ENCODE data around the gene MACROD2.

Gene MACROD2

GRCh38 chr20:15241681-15242080 is 1246.4 kb downstream of the MACROD2 start:
- TF ChIP-seq SIN3A (IDR thresholded peaks at IDR 0.05; ENCODE audit: borderline replicate concordance, insufficient read depth, low read length) (no peak), FOXP2 (optimal IDR thresholded peaks at IDR 0.05; ENCODE audit: borderline replicate concordance, extremely low read depth, extremely low read length, insufficient read depth) (no peak), TAF1 (IDR thresholded peaks at IDR 0.05; ENCODE audit: borderline replicate concordance, insufficient read depth, low read length) (no peak), POLR2AphosphoS5 (IDR thresholded peaks at IDR 0.05; ENCODE audit: low read depth, low read length) (no peak)
- TF ChIP-seq, protein P1, sequence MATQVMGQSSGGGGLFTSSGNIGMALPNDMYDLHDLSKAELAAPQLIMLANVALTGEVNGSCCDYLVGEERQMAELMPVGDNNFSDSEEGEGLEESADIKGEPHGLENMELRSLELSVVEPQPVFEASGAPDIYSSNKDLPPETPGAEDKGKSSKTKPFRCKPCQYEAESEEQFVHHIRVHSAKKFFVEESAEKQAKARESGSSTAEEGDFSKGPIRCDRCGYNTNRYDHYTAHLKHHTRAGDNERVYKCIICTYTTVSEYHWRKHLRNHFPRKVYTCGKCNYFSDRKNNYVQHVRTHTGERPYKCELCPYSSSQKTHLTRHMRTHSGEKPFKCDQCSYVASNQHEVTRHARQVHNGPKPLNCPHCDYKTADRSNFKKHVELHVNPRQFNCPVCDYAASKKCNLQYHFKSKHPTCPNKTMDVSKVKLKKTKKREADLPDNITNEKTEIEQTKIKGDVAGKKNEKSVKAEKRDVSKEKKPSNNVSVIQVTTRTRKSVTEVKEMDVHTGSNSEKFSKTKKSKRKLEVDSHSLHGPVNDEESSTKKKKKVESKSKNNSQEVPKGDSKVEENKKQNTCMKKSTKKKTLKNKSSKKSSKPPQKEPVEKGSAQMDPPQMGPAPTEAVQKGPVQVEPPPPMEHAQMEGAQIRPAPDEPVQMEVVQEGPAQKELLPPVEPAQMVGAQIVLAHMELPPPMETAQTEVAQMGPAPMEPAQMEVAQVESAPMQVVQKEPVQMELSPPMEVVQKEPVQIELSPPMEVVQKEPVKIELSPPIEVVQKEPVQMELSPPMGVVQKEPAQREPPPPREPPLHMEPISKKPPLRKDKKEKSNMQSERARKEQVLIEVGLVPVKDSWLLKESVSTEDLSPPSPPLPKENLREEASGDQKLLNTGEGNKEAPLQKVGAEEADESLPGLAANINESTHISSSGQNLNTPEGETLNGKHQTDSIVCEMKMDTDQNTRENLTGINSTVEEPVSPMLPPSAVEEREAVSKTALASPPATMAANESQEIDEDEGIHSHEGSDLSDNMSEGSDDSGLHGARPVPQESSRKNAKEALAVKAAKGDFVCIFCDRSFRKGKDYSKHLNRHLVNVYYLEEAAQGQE (IDR thresholded peaks at IDR 0.05; ENCODE audit: insufficient read depth in 1 of 2, low read depth in 2 of 2, low read length in 2 of 2): no peak

DNA sequence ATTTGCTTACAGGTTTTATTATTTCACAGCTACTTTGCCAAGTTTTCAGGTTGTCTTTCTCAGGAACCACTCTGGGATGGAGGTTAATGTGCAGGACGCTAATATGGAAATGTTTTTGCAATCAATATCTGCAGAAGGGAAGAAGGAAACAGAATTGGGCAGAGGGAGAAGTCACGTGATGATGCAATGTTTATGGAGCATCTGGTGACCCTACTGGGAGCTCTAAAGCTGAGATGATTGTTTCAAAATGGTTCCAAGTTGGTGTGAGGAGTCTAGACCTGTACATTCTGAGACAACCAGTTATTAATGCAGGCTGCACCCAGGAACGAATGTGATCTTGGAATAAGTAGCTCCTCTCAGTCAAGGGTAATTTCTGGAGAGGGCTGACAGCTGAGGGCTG is 1247.5 kb downstream of the MACROD2 start:
- TF ChIP-seq, protein P1 (IDR thresholded peaks at IDR 0.05; ENCODE audit: insufficient read depth in 1 of 2, low read depth in 2 of 2, low read length in 2 of 2): no peak
- TF ChIP-seq POLR2AphosphoS5 (IDR thresholded peaks at IDR 0.05; ENCODE audit: low read depth, low read length) (no peak), FOXP2 (optimal IDR thresholded peaks at IDR 0.05; ENCODE audit: borderline replicate concordance, extremely low read depth, extremely low read length, insufficient read depth) (no peak), SIN3A (IDR thresholded peaks at IDR 0.05; ENCODE audit: borderline replicate concordance, insufficient read depth, low read length) (no peak), TAF1 (IDR thresholded peaks at IDR 0.05; ENCODE audit: borderline replicate concordance, insufficient read depth, low read length) (no peak)

- TF ChIP-seq, protein P1 (IDR thresholded peaks at IDR 0.05; ENCODE audit: insufficient read depth in 1 of 2, low read depth in 2 of 2, low read length in 2 of 2): no peak
- TF ChIP-seq SIN3A (IDR thresholded peaks at IDR 0.05; ENCODE audit: borderline replicate concordance, insufficient read depth, low read length) (no peak), POLR2AphosphoS5 (IDR thresholded peaks at IDR 0.05; ENCODE audit: low read depth, low read length) (no peak), TAF1 (IDR thresholded peaks at IDR 0.05; ENCODE audit: borderline replicate concordance, insufficient read depth, low read length) (no peak), FOXP2 (optimal IDR thresholded peaks at IDR 0.05; ENCODE audit: borderline replicate concordance, extremely low read depth, extremely low read length, insufficient read depth) (no peak)
Measured at GRCh38 chr20:15245896-15246295, 1250.6 kb downstream of the MACROD2 start.

- TF ChIP-seq POLR2AphosphoS5 (IDR thresholded peaks at IDR 0.05; ENCODE audit: low read depth, low read length) (no peak), FOXP2 (optimal IDR thresholded peaks at IDR 0.05; ENCODE audit: borderline replicate concordance, extremely low read depth, extremely low read length, insufficient read depth) (no peak)
Measured at GRCh38 chr20:15248618-15249395, 1253.5 kb downstream of the MACROD2 start.

- no peak for TF ChIP-seq FOXP2 (optimal IDR thresholded peaks at IDR 0.05; ENCODE audit: borderline replicate concordance, extremely low read depth, extremely low read length, insufficient read depth)
- no peak for TF ChIP-seq TAF1 (IDR thresholded peaks at IDR 0.05; ENCODE audit: borderline replicate concordance, insufficient read depth, low read length)
- TF ChIP-seq POLR2AphosphoS5 (IDR thresholded peaks at IDR 0.05; ENCODE audit: low read depth, low read length): no peak
- TF ChIP-seq, protein P1 (IDR thresholded peaks at IDR 0.05; ENCODE audit: insufficient read depth in 1 of 2, low read depth in 2 of 2, low read length in 2 of 2): no peak
- no peak for TF ChIP-seq SIN3A (IDR thresholded peaks at IDR 0.05; ENCODE audit: borderline replicate concordance, insufficient read depth, low read length)
Measured at GRCh38 chr20:15251171-15251570, 1255.9 kb downstream of the MACROD2 start.
